Thyroid gland (tissue), 4 donors: ENCODE data around the gene GCLM. TPM values are rescaled to one million over a fixed set of nuclear protein-coding genes. Genes with fewer than 3 reads are reported as not detected.
"Not testable (repeated sequence)": the region's sequence is repeated elsewhere in the genome, so short reads cannot be mapped to it uniquely, and the experiment has no call there.

Experiments
- DNase-seq, 2 donors: peaks; one replicate each; pipeline ENCODE4 v3.0.0-alpha.2; 2019
- H3K27ac ChIP-seq, 3 donors: fragments of 200-600 bp; sonication (generic); 1 replicate in 2 of 3; 2 replicates in 1 of 3; pipeline ENCODE4 v1.5.1; 2016 to 2019; ENCODE audit warnings: mild to moderate bottlenecking in 1 of 3, moderate library complexity in 1 of 3
- H3K27me3 ChIP-seq: fragments of 200-600 bp; sonication (generic); one replicate; pipeline ENCODE4 v1.5.1; 2019
- H3K36me3 ChIP-seq, 2 donors: fragments of 200-600 bp; sonication (generic); one replicate each; pipeline ENCODE4 v1.5.1; 2016 to 2019
- H3K4me1 ChIP-seq, 2 donors: fragments of 200-600 bp; sonication (generic); one replicate each; pipeline ENCODE4 v1.5.1; 2017 to 2019
- H3K4me3 ChIP-seq, 3 donors: fragments of 200-600 bp; sonication (generic); replicated peaks in 1 of 3; 1 replicate in 2 of 3; 2 replicates in 1 of 3; pipeline ENCODE4 v1.5.1; 2016; ENCODE audit warnings: mild to moderate bottlenecking in 1 of 3
- H3K9me3 ChIP-seq: fragments of 200-600 bp; sonication (generic); one replicate; pipeline ENCODE4 v1.5.1; 2017
- POLR2A ChIP-seq, 2 donors: fragments of 450-650 bp; IDR thresholded peaks; one replicate each; pipeline ENCODE4 v1.6.1; 2017; ENCODE audit warnings: antibody characterized with exemption in 2 of 2, mild to moderate bottlenecking in 2 of 2, moderate library complexity in 1 of 2
- WGBS, 2 donors: methylation state at CpG; one replicate each; pipeline ENCODE4 v1.1.5; 2017; 5-methylcytosine and 5-hydroxymethylcytosine counted together
- intact Hi-C: fragments of 100-400 bp; cut with DNase I; formaldehyde crosslinking; loops from one replicate; pipeline ENCODE4 v1.15.1; 2023
- total RNA-seq, 4 donors: library from RNA; depleted of rRNA; stranded (reverse); fragments of >200 nt; gene quantifications; one replicate each; pipeline ENCODE4 v1.2.3, GENCODE V29; 2016
- TF ChIP-seq, protein P1 (sequence below), 6 experiments: fragments of 200-600 bp in 3 of 6; fragments of 450-650 bp in 3 of 6; sonication (generic) in 3 of 6; IDR thresholded peaks; one replicate each; pipeline ENCODE4 v1.5.1; 2016 to 2019; ENCODE audit warnings: antibody characterized with exemption in 6 of 6, mild to moderate bottlenecking in 2 of 6, inconsistent platforms in 1 of 6, moderate library complexity in 1 of 6

The GCLM gene
- total RNA-seq, 4 donors from 2014 or later: 27.0 to 56.2 (median 43.4) TPM

- Histone ChIP-seq H3K27me3 (no peaks in the 10 kb centered on the region), H3K36me3 (no peaks in the 10 kb centered on the region), H3K4me3 (no peak overlapping the region), H3K27ac (no peak overlapping the region), H3K4me1 (no peaks in the 10 kb centered on the region), H3K9me3 (no peaks in the 10 kb centered on the region)
- intact Hi-C loops: no loop called here
- no peak for DNase-seq
- WGBS, 2 donors: 78 to 92% methylated on average over 1 of the region's 1 CpG
- TF ChIP-seq POLR2A (IDR thresholded peaks at IDR 0.05): no peak
- TF ChIP-seq, protein P1, sequence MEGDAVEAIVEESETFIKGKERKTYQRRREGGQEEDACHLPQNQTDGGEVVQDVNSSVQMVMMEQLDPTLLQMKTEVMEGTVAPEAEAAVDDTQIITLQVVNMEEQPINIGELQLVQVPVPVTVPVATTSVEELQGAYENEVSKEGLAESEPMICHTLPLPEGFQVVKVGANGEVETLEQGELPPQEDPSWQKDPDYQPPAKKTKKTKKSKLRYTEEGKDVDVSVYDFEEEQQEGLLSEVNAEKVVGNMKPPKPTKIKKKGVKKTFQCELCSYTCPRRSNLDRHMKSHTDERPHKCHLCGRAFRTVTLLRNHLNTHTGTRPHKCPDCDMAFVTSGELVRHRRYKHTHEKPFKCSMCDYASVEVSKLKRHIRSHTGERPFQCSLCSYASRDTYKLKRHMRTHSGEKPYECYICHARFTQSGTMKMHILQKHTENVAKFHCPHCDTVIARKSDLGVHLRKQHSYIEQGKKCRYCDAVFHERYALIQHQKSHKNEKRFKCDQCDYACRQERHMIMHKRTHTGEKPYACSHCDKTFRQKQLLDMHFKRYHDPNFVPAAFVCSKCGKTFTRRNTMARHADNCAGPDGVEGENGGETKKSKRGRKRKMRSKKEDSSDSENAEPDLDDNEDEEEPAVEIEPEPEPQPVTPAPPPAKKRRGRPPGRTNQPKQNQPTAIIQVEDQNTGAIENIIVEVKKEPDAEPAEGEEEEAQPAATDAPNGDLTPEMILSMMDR (IDR thresholded peaks at IDR 0.05): no peak
Measured at GRCh38 chr1:93938461-93939145, 29.4 kb upstream of the GCLM start.

- intact Hi-C loops: no loop called here
- no peak for DNase-seq
- Histone ChIP-seq H3K27me3 (no peaks in the 10 kb centered on the region), H3K27ac (no peak overlapping the region), H3K36me3 (no peaks in the 10 kb centered on the region), H3K4me1 (no peaks in the 10 kb centered on the region), H3K4me3 (no peak overlapping the region), H3K9me3 (no peaks in the 10 kb centered on the region)
- TF ChIP-seq POLR2A (IDR thresholded peaks at IDR 0.05): no peak
- TF ChIP-seq, protein P1 (IDR thresholded peaks at IDR 0.05): no peak
- 75 to 95% methylated on average over 1 of the region's 1 CpG for WGBS, 2 donors
Measured at GRCh38 chr1:93937997-93938396, 28.8 kb upstream of the GCLM start.

GRCh38 chr1:93925206-93925605, 16.0 kb upstream of the GCLM start:
- intact Hi-C loops: no loop called here
- no peak for TF ChIP-seq POLR2A (IDR thresholded peaks at IDR 0.05)
- TF ChIP-seq, protein P1 (IDR thresholded peaks at IDR 0.05): no peak
- H3K36me3 ChIP-seq: no peaks in the 10 kb centered on the region
- no peaks in the 10 kb centered on the region for H3K4me1 ChIP-seq
- no peaks in the 10 kb centered on the region for H3K27me3 ChIP-seq
- no peak overlapping the region for H3K4me3 ChIP-seq
- DNase-seq: no peak
- 91 to 94% methylated on average over 3 of the region's 3 CpGs for WGBS, 2 donors
- H3K27ac ChIP-seq: no peak overlapping the region
- no peaks in the 10 kb centered on the region for H3K9me3 ChIP-seq

- DNase-seq: no peak
- no peaks in the 10 kb centered on the region for H3K9me3 ChIP-seq
- H3K4me1 ChIP-seq: no peaks in the 10 kb centered on the region
- no peak overlapping the region for H3K4me3 ChIP-seq
- 57 to 60% methylated on average over 1 of the region's 1 CpG for whole genome bisulfite sequencing, 2 donors
- H3K27ac ChIP-seq: no peak overlapping the region
- H3K36me3 ChIP-seq: no peaks in the 10 kb centered on the region
- no peaks in the 10 kb centered on the region for H3K27me3 ChIP-seq
- TF ChIP-seq POLR2A (IDR thresholded peaks at IDR 0.05): no peak
- TF ChIP-seq, protein P1 (IDR thresholded peaks at IDR 0.05): no peak
- intact Hi-C loops: no loop called here
Measured at GRCh38 chr1:93919780-93920179, 10.6 kb upstream of the GCLM start.

- H3K36me3 ChIP-seq: no peaks in the 10 kb centered on the region
- no peak for TF ChIP-seq POLR2A (IDR thresholded peaks at IDR 0.05)
- TF ChIP-seq, protein P1 (IDR thresholded peaks at IDR 0.05): no peak
- intact Hi-C loops: no loop called here
- H3K4me3 ChIP-seq: no peak overlapping the region
- 95 to 96% methylated on average over 10 of the region's 10 CpGs for WGBS, 2 donors
- H3K27me3 ChIP-seq: no peaks in the 10 kb centered on the region
- no peaks in the 10 kb centered on the region for H3K9me3 ChIP-seq
- no peak overlapping the region for H3K27ac ChIP-seq
- no peaks in the 10 kb centered on the region for H3K4me1 ChIP-seq
- DNase-seq: no peak
Measured at GRCh38 chr1:93917302-93917701, 8.1 kb upstream of the GCLM start.

DNA sequence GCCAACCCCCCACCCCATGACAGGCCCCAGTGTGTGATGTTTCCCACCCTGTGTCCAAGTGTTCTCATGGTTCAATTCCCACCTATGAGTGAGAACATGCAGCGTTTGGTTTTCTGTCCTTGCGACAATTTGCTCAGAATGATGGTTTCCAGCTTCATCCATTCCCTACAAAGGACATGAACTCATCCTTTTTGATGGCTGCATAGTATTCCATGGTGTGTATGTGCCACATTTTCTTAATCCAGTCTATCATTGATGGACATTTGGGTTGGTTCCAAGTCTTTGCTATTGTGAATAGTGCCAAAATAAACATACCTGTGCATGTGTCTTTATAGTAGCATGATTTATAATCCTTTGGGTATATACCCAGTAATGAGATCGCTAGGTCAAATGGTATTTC, 1.6 kb upstream of the GCLM start:
- 97 to 98% methylated on average over 3 of the region's 3 CpGs for WGBS, 2 donors

More for the DNA sequence above, 1.6 kb upstream of the GCLM start:
- H3K36me3 ChIP-seq, H3K27me3 ChIP-seq, H3K27ac ChIP-seq, DNase-seq, intact Hi-C loops, H3K4me3 ChIP-seq, H3K9me3 ChIP-seq: not testable (repeated sequence)
- H3K4me1 ChIP-seq: peaks cover 5 to 22% of the 10 kb centered on the region in 2 donors
